ENCODE results near the gene UBR4. TPM values are rescaled to one million over a fixed set of nuclear protein-coding genes. Genes with fewer than 3 reads are reported as not detected.

Gene UBR4
- total RNA-seq, 1 donor = 149 TPM

DNA sequence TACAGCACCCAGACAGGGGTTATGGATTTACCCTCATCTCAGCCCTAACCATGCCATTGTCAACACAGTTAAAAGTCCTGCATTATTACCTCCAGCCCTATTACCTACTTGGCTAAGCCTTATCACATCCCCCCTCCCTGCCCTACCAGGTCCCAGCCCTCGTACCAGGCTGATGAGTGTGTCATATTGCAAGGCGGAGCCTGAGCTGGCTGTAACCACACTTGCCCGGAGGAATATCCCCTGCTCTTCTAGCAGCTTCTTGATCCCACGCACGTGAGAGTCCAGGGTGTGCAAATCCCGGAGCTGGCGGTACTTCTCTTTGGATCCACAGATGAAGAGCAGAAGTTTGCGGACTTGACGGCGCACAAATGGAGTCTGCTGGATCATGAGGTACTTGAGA is 87.4 kb downstream of the UBR4 start:
- Histone ChIP-seq H3K36me3 (ENCODE audit: insufficient read depth, low read length) (peaks cover 98% of the 10 kb centered on the region), H2AFZ (ENCODE audit: low read length) (no peak overlapping the region), H3K4me1 (ENCODE audit: insufficient read depth, low read length) (no peaks in the 10 kb centered on the region)

GRCh38 chr1:19121192-19121591 is 88.9 kb downstream of the UBR4 start:
- H3K4me3 ChIP-seq (ENCODE audit: insufficient read depth, low read length) = no peak overlapping the region
- peaks cover 14% of the 10 kb centered on the region for H4K20me1 ChIP-seq (ENCODE audit: insufficient read depth, low read length)
- no peak for DNase-seq (ENCODE audit: insufficient read length, low spot score, missing footprints)
- no peaks in the 10 kb centered on the region for H3K4me1 ChIP-seq (ENCODE audit: insufficient read depth, low read length)
- no peaks in the 10 kb centered on the region for H3K79me2 ChIP-seq (ENCODE audit: insufficient read depth, low read length)
- TF ChIP-seq, protein P1, sequence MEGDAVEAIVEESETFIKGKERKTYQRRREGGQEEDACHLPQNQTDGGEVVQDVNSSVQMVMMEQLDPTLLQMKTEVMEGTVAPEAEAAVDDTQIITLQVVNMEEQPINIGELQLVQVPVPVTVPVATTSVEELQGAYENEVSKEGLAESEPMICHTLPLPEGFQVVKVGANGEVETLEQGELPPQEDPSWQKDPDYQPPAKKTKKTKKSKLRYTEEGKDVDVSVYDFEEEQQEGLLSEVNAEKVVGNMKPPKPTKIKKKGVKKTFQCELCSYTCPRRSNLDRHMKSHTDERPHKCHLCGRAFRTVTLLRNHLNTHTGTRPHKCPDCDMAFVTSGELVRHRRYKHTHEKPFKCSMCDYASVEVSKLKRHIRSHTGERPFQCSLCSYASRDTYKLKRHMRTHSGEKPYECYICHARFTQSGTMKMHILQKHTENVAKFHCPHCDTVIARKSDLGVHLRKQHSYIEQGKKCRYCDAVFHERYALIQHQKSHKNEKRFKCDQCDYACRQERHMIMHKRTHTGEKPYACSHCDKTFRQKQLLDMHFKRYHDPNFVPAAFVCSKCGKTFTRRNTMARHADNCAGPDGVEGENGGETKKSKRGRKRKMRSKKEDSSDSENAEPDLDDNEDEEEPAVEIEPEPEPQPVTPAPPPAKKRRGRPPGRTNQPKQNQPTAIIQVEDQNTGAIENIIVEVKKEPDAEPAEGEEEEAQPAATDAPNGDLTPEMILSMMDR (IDR thresholded peaks at IDR 0.05; ENCODE audit: extremely low read depth, low read depth, low read length) = no peak
- no peaks in the 10 kb centered on the region for H3K27me3 ChIP-seq (ENCODE audit: insufficient read depth, low read length)
- H3K27ac ChIP-seq (ENCODE audit: low read depth, low read length) = no peak overlapping the region
- no peaks in the 10 kb centered on the region for H3K9me3 ChIP-seq (ENCODE audit: low read depth, low read length)
- no peak overlapping the region for H2AFZ ChIP-seq (ENCODE audit: low read length)
- H3K36me3 ChIP-seq (ENCODE audit: insufficient read depth, low read length) = peaks cover 98% of the 10 kb centered on the region
- no peak overlapping the region for H3K4me2 ChIP-seq (ENCODE audit: insufficient read depth, low read length)

More for the DNA sequence above, 87.4 kb downstream of the UBR4 start:
- H3K79me2 ChIP-seq (ENCODE audit: insufficient read depth, low read length) = no peaks in the 10 kb centered on the region
- no peak overlapping the region for H3K4me2 ChIP-seq (ENCODE audit: insufficient read depth, low read length)
- DNase-seq (ENCODE audit: insufficient read length, low spot score, missing footprints) = peak; percentile 66
- TF ChIP-seq, protein P1 (IDR thresholded peaks at IDR 0.05; ENCODE audit: extremely low read depth, low read depth, low read length) = no peak
- peaks cover 14% of the 10 kb centered on the region for H4K20me1 ChIP-seq (ENCODE audit: insufficient read depth, low read length)
- H3K27ac ChIP-seq (ENCODE audit: low read depth, low read length) = no peak overlapping the region
- no peaks in the 10 kb centered on the region for H3K9me3 ChIP-seq (ENCODE audit: low read depth, low read length)
- H3K27me3 ChIP-seq (ENCODE audit: insufficient read depth, low read length) = no peaks in the 10 kb centered on the region
- H3K4me3 ChIP-seq (ENCODE audit: insufficient read depth, low read length) = no peak overlapping the region

- Histone ChIP-seq H3K4me1 (ENCODE audit: insufficient read depth, low read length) (no peaks in the 10 kb centered on the region), H3K27me3 (ENCODE audit: insufficient read depth, low read length) (no peaks in the 10 kb centered on the region), H3K27ac (ENCODE audit: low read depth, low read length) (no peak overlapping the region), H3K9me3 (ENCODE audit: low read depth, low read length) (no peaks in the 10 kb centered on the region), H3K79me2 (ENCODE audit: insufficient read depth, low read length) (no peaks in the 10 kb centered on the region), H4K20me1 (ENCODE audit: insufficient read depth, low read length) (peaks cover 10% of the 10 kb centered on the region), H3K36me3 (ENCODE audit: insufficient read depth, low read length) (peaks cover 98% of the 10 kb centered on the region), H3K4me3 (ENCODE audit: insufficient read depth, low read length) (no peak overlapping the region), H3K4me2 (ENCODE audit: insufficient read depth, low read length) (no peak overlapping the region), H2AFZ (ENCODE audit: low read length) (no peak overlapping the region)
- TF ChIP-seq, protein P1 (IDR thresholded peaks at IDR 0.05; ENCODE audit: extremely low read depth, low read depth, low read length) = no peak
- DNase-seq (ENCODE audit: insufficient read length, low spot score, missing footprints) = no peak
These were observed 90.0 kb downstream of the UBR4 start for GRCh38 chr1:19120070-19120469.

DNA sequence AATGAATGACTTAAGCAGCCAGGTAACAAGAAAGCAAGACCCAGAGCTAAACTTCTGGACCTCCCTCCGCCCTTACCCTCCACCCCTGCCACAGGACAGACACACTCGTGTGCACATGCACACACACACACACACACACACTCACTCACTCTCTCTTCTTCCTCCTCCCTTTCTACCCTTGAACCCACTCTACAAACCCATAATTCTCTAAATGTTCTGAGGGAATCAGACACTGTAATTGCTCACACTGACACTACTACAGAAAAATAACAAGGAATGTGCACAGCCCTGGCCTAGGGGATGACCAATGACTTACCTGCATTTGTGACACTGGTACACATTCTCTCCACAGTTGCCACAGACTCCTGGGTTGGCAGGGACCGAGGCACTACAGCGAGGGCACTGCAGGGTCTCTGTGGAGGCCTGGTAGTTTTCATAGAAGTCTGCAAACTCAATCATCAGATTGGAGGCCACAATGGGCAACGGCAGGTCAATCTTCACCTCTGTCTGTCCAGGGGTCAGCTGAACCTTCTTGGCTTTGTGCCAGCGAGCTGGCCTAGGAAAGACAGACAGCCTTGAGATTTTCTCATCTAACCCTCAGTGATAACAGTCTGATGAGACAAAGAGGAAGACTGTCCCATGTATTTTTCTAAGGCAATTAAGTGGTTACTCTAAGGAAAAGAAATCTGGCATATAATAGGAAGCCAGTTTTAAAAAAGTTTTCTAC is 94.8 kb downstream of the UBR4 start:
- peaks cover 100% of the 10 kb centered on the region for H3K36me3 ChIP-seq (ENCODE audit: insufficient read depth, low read length)

More for the DNA sequence above, 94.8 kb downstream of the UBR4 start:
- H3K4me2 ChIP-seq (ENCODE audit: insufficient read depth, low read length) = no peak overlapping the region
- TF ChIP-seq, protein P1 (IDR thresholded peaks at IDR 0.05; ENCODE audit: extremely low read depth, low read depth, low read length) = no peak
- H3K27ac ChIP-seq (ENCODE audit: low read depth, low read length) = no peak overlapping the region
- H2AFZ ChIP-seq (ENCODE audit: low read length) = no peak overlapping the region
- no peaks in the 10 kb centered on the region for H3K4me1 ChIP-seq (ENCODE audit: insufficient read depth, low read length)
- H4K20me1 ChIP-seq (ENCODE audit: insufficient read depth, low read length) = peaks cover 7% of the 10 kb centered on the region
- no peaks in the 10 kb centered on the region for H3K79me2 ChIP-seq (ENCODE audit: insufficient read depth, low read length)
- H3K9me3 ChIP-seq (ENCODE audit: low read depth, low read length) = no peaks in the 10 kb centered on the region
- no peak overlapping the region for H3K4me3 ChIP-seq (ENCODE audit: insufficient read depth, low read length)
- H3K27me3 ChIP-seq (ENCODE audit: insufficient read depth, low read length) = no peaks in the 10 kb centered on the region
- no peak for DNase-seq (ENCODE audit: insufficient read length, low spot score, missing footprints)

Data from osteoblast (primary cell).